IPS-11a (cell line): ENCODE data around the gene USP47.

Source experiments
- H3K4me3 ChIP-seq: one replicate; pipeline ENCODE4 v1.5.1; 2013; ENCODE audit warnings: low read depth, low read length, control low read depth

Gene USP47

GRCh38 chr11:11965656-11966353, 124.0 kb downstream of the USP47 start:
- H3K4me3 ChIP-seq, result no peak overlapping the region

- H3K4me3 ChIP-seq, result no peak overlapping the region
These were observed 124.6 kb downstream of the USP47 start for GRCh38 chr11:11966354-11966741.

- no peak overlapping the region for H3K4me3 ChIP-seq
These were observed 125.3 kb downstream of the USP47 start for GRCh38 chr11:11966826-11967668.

- H3K4me3 ChIP-seq, result no peak overlapping the region
These were observed 126.1 kb downstream of the USP47 start for GRCh38 chr11:11967669-11968510.

- no peak overlapping the region for H3K4me3 ChIP-seq
These were observed 126.9 kb downstream of the USP47 start for GRCh38 chr11:11968511-11969280.

GRCh38 chr11:11969380-11970215, 127.8 kb downstream of the USP47 start:
- H3K4me3 ChIP-seq, result no peak overlapping the region

GRCh38 chr11:11970556-11970955, 128.8 kb downstream of the USP47 start:
- H3K4me3 ChIP-seq, result no peak overlapping the region

- H3K4me3 ChIP-seq, result no peak overlapping the region
These were observed 130.3 kb downstream of the USP47 start for GRCh38 chr11:11971906-11972547.

- H3K4me3 ChIP-seq, result no peak overlapping the region
These were observed 131.1 kb downstream of the USP47 start for GRCh38 chr11:11972730-11973341.

- H3K4me3 ChIP-seq, result no peak overlapping the region
These were observed 131.6 kb downstream of the USP47 start for GRCh38 chr11:11973361-11973800.

GRCh38 chr11:11973866-11974265, 132.1 kb downstream of the USP47 start:
- H3K4me3 ChIP-seq, result no peak overlapping the region

GRCh38 chr11:11975201-11976092, 133.7 kb downstream of the USP47 start:
- no peak overlapping the region for H3K4me3 ChIP-seq

- no peak overlapping the region for H3K4me3 ChIP-seq
These were observed 134.8 kb downstream of the USP47 start for GRCh38 chr11:11976481-11977127.

- no peak overlapping the region for H3K4me3 ChIP-seq
These were observed 135.6 kb downstream of the USP47 start for GRCh38 chr11:11977206-11977938.

GRCh38 chr11:11978098-11978637, 136.4 kb downstream of the USP47 start:
- H3K4me3 ChIP-seq, result no peak overlapping the region

GRCh38 chr11:11978792-11979487, 137.2 kb downstream of the USP47 start:
- no peak overlapping the region for H3K4me3 ChIP-seq
